GM21786 (cell line): ENCODE data around the gene RAD51B.

Experiments
- ATAC-seq: cut with Tn5 transposase; IDR thresholded peaks from one replicate; pipeline ENCODE4 v1.9.1; 2021; ENCODE audit not compliant: unreplicated experiment

The RAD51B gene

DNA sequence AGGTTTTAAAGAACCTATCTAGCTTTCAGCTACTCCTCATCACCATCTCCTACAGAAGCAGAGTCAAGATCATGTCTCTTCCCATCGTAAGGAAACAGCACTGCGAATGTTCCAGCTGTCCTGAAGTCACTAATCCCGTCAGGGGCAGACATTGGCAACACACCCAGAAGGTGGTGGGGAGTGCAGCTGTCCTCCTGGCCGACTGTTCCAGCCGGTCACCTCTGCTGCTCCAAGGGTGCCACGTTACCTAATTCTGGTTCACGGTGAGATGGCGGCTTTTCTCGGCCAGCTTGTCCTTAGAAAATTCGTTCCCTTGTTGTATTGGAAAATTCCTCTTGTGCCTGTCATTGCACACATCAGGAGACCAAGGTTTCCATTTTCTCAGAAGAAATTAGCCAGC is 777.1 kb downstream of the RAD51B start:
- no peak for ATAC-seq

- ATAC-seq: no peak
Measured at GRCh38 chr14:68598089-68598488, 778.5 kb downstream of the RAD51B start.

- no peak for ATAC-seq
Measured at GRCh38 chr14:68598621-68599447, 779.3 kb downstream of the RAD51B start.

- no peak for ATAC-seq
Measured at GRCh38 chr14:68599896-68600610, 780.5 kb downstream of the RAD51B start.

GRCh38 chr14:68602507-68602906 is 782.9 kb downstream of the RAD51B start:
- no peak for ATAC-seq

DNA sequence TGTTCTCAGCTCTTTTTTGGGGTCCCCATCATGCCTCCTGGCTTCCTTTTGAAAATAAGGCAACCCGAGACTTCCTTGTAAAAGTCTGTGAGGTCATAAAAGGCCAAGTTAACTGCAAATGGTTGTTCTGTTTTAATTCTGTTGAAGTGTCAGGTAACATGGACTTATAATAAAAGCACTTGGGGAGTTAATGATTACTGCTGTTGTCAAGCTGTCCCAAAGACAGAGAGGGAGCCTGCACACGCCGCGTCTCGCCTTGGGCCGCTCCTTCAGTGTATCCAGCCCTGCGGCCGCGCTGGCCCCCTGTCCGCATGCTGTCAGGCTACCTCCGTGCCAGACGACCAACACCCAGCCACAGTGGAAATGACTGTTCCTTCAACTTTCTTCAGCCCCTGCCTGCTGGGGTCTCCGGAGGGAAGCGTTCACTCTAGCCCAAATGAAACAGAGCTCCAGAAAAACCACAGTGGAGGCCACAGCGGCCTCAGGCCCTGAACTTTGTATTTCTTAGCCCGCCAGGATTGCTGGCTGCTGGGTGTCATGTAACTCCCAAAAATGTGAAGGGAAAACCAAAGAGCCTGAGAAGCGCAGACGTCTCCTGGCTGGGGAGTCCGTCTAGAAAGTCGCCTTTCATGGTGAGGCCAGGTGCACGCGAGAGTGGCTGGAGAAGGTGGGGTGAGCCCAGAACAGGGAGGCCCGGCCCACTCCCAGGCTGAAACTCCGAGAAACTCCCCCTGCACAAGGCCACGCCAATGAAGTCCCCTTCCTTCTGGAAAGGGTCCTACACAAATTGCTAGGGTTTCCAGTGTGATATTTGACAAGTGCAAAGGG is 784.2 kb downstream of the RAD51B start:
- no peak for ATAC-seq

GRCh38 chr14:68604361-68604730 is 784.8 kb downstream of the RAD51B start:
- ATAC-seq: no peak

DNA sequence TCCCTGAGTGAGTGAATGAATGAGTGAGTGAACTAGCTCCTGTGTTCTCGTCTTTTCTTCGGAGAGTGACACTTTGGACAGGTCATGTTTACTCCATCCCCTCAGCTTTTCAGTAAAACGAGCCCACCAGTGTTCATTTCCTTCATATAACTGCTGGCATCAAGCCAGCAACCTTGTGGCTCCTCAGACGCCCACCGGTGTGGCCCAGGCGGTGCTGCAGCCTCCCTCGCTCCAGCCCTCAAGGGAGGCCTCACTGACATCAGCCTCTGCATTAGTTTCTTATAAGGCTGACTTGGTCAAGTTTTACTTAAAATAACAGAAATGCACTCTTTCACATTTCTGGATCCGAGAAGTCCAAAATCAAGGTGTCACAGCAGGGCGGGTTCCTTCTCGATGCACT is 785.2 kb downstream of the RAD51B start:
- no peak for ATAC-seq

- no peak for ATAC-seq
Measured at GRCh38 chr14:68606176-68606575, 786.6 kb downstream of the RAD51B start.

DNA sequence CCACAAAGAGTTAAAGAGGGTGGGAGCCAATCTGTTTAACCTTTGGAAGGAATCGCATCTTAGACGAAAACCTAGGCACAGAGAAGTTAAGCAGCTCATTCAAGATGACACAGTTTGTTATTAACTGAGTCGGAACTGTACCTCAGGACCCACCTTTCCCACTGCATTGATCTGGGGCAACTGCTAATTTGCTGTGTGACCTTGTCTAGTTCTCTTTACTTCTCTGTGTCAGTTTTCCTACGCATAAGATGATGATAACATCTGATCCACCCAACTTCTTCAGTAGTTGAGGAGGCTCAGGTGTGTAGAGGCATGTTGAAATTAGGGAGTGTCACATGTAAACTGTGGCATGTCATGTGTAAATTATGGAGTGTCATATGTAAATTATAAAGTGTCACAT is 787.1 kb downstream of the RAD51B start:
- ATAC-seq: no peak

DNA sequence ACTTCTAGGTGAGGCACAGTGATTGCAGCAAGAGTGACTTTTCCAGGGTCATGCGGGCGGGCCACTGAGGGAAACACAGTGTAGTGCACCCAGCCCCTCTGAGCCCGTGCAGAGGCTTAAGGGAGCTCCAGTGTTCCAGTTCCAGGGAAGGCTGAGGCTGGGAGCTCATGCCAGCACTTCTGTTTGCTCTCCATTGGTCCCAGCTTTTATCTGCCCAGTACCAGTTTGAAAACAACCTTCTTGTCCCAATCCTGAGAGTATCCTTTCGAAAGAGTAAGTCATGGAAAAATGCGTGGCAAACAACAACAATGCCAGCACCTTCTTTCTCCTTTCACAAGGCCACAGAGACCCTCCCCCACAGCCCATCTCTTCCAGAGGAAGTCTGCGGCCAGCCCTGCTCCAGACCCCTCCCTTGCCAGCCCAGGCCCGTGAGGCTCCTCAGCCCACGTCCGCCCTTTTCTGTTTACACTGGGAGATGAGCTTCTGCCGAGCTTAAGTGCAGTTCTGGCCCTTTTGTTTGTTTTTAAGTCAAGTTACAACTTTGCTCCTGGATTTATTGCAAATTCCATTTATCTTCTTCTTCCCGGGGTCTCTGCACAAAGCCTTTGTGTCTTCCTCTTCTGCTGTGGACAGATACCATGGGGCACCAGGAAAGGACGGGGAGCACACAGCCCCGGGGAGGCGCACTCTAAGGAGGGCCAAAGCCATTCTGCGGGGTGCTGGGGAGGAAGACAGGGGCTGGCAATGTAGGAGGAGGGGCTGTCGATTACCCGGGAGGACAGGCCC is 787.7 kb downstream of the RAD51B start:
- ATAC-seq: no peak

DNA sequence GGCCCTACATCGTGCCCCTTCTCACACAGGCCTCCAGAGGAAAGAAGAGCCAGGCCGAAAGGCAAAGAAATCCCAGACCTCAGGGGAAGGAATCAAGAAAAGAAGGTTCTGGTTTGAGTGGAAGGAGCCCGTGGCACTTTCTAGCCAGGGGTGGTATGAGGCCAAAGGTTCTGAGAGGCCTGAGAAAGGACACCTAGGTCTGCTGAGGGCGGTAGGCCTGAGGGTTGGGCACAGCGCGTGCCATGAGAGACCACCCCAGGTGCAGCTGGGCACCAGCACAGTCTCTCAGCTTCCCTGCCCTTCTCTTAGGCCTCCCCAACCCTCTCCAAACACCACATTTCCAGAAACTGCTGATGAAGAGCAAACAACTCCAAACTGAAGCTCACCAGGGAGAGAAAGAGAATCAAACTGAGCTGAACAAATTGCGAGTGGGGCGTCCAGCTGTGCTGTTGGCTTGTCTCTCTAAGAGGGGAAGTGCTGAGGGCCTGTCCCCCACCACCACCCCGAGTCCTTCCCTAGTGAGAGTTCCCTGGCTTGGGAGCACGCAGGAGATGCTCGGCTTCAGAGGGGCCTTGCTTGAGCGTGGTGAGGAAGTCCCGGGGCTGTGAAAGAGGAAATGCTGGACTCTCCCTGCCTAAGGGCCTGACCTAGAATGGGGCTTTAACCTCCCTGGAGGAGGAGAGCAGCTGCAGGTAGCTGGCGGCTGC is 788.4 kb downstream of the RAD51B start:
- ATAC-seq: no peak

DNA sequence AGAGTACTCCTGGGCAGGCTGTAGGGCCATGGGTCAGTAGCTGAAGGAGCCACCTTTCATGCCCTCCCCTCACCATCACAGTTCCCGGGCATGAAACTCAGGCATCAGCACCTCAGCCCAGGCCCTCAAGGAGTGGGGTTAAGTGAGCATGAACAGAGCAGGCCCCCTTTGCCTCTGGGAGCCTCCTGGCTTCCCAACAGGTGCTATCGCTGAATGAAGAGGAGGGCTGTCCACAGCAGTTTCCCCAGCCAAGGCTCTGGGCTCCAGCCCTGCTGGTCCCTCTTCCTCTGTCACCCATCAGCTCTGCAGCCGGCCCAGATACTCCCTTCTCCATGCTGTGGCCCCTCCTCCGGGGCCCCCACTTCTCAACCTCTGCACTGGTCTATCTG is 789.0 kb downstream of the RAD51B start:
- no peak for ATAC-seq

DNA sequence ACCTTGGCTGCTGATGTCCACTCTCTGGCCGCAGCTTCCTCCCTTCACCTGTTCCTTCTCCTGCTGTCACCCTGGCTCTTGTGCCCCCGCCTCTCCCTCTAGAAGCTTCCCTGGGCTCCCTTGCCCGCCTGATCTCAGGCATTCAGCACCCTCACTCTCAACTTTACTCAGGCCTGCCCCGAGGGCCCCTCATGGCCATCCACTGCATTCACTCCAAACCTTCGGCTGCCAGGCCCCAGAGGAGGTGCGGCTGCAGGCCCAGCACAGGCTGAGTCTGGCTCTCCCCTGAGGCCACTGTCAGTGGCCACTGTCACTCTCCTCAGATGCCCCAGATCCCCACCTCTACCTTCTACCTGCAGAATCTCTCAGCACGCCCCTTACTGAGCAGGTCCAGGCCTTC is 789.4 kb downstream of the RAD51B start:
- no peak for ATAC-seq

DNA sequence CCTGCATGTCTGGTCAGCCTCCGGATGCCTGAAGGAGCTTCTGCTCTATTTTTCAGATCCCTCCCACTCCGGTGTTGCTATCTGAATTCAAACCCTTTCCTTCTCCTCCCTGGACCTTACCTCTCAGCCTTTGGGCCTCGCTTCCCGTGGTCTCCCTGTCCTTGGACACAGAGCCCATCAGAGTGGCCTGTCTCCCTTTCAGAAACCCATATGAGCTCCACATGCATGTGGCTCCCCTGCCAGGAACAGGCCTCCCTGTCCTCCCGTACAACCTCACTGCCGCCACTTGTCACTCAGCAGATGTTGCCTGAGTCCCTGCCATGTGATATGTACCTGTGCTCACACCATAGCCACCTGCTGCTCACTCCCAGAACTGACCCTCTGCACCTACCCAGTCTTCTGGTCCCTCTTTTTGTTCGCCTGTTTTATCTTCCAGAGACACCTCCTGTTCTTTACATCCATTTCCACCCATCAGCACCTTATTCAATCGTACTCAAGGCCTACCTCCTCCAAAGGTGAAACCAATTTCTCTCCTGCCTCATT is 790.7 kb downstream of the RAD51B start:
- no peak for ATAC-seq

DNA sequence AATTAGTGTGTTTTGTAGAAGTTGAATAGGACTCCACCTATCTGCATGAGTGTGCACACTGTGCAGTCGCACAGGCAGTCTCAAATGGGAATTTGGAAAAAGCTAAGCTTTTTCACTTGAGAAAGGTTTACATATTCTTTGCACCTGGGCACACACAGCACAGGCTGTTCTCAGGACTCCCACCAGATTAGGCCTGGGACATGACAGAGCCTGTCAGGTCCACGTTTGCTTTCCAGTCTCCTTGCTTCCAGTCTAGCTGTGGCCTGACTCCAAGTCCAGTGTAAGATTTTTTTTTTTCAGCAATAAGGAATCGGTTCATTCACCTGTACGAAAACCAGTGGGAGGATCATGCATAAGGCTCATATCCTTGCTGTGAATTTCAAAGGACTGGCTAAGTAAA is 792.0 kb downstream of the RAD51B start:
- no peak for ATAC-seq

GRCh38 chr14:68612049-68612448 is 792.5 kb downstream of the RAD51B start:
- ATAC-seq: no peak

DNA sequence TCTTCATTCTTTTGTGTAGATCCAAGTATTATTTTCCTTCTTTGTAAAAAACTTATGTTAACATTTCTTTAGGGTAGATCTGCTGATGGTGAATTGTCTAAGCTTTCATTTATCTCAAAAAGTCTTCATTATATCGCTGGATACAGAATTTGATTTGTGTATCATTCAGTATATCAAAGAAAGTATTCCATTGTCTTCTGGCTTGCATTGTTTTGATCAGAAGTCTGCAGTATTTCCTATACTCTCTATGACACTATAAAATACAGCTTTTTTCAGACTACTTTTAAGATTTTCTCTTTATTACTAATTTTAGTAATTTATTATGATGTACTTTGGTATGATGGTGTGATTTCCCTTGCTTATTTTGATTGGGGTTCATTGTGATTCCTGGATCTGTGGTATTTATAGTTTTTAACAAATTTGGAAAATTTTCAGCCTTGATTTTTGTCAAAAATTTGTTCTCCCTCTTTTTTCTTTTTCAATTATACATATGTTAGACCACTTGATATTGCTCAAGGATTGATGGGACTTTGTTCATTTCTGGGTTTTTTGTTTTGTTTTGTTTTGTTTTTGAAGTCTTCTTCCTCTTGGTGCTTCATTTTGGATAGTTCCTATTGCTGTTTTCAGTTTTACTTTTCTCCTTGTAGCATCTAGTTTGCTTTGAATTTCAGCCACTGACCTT is 796.8 kb downstream of the RAD51B start:
- no peak for ATAC-seq

GRCh38 chr14:68619790-68620574 is 800.4 kb downstream of the RAD51B start:
- ATAC-seq: no peak
